Natural killer cell (primary cell): ENCODE measurements around the gene PDE11A. TPM values are rescaled to one million over a fixed set of nuclear protein-coding genes. Genes with fewer than 3 reads are reported as not detected.

Experiments used
- ATAC-seq, 3 donors: fragments of 150-1000 bp in 2 of 3; fragments of 200-7000 bp in 1 of 3; cut with Tn5 transposase; 1 replicate in 1 of 3; 2 replicates in 2 of 3; pipeline ENCODE4 v1.10.0; 2021; ENCODE audit warnings: mild to moderate bottlenecking in 2 of 3, moderate library complexity in 2 of 3
- DNase-seq, 2 donors: peaks; one replicate each; pipeline versions ENCODE4 v3.0.0 to v3.0.0-alpha.2; 2013 to 2021; ENCODE audit warnings: mixed read lengths in 1 of 2
- H3K27ac ChIP-seq: one replicate; pipeline ENCODE4 v1.5.1; 2013; ENCODE audit warnings: mild to moderate bottlenecking, low read length
- H3K27me3 ChIP-seq: one replicate; pipeline ENCODE4 v1.6.1; 2013; ENCODE audit warnings: low read length; ENCODE audit not compliant: control insufficient read depth, insufficient read depth
- H3K36me3 ChIP-seq: one replicate; pipeline ENCODE4 v1.6.1; 2013; ENCODE audit warnings: low read length; ENCODE audit not compliant: control insufficient read depth, insufficient read depth
- H3K4me1 ChIP-seq: one replicate; pipeline ENCODE4 v1.6.1; 2013; ENCODE audit warnings: low read length; ENCODE audit not compliant: control insufficient read depth, insufficient read depth
- H3K4me3 ChIP-seq: one replicate; pipeline ENCODE4 v1.5.1; 2013; ENCODE audit warnings: low read length
- H3K9me3 ChIP-seq: one replicate; pipeline ENCODE4 v1.6.1; 2013; ENCODE audit warnings: low read length; ENCODE audit not compliant: control insufficient read depth, insufficient read depth
- H3K27ac Mint-ChIP-seq, 2 donors: one replicate each; pipeline ENCODE4 v1.8.0; 2022; ENCODE audit warnings: mild to moderate bottlenecking in 2 of 2, mixed read lengths in 2 of 2, moderate library complexity in 1 of 2
- H3K27me3 Mint-ChIP-seq, 2 donors: one replicate each; pipeline ENCODE4 v1.8.0; 2022; ENCODE audit warnings: low read depth in 2 of 2, mixed read lengths in 2 of 2
- H3K36me3 Mint-ChIP-seq: one replicate; pipeline ENCODE4 v1.8.0; 2022; ENCODE audit warnings: mixed read lengths
- H3K4me1 Mint-ChIP-seq, 2 donors: one replicate each; pipeline ENCODE4 v1.8.0; 2022; ENCODE audit warnings: mixed read lengths in 2 of 2
- H3K4me3 Mint-ChIP-seq: one replicate; pipeline ENCODE4 v1.8.0; 2022; ENCODE audit warnings: mild to moderate bottlenecking, moderate library complexity, mixed read lengths
- H3K9me3 Mint-ChIP-seq, 2 donors: one replicate each; pipeline ENCODE4 v1.8.0; 2022; ENCODE audit warnings: mixed read lengths in 2 of 2
- WGBS: methylation state at CpG from one replicate; pipeline ENCODE4 v1.1.7; 2013; ENCODE audit warnings: missing lambda C conversion rate; ENCODE audit not compliant: insufficient coverage; 5-methylcytosine and 5-hydroxymethylcytosine counted together
- intact Hi-C: fragments of 100-400 bp; cut with micrococcal nuclease; formaldehyde crosslinking; loops from one replicate; pipeline ENCODE4 v1.14.2; 2022
- total RNA-seq, 4 donors: library from RNA; stranded (reverse); fragments of 120-200 nt in 1 of 4; gene quantifications; one replicate each; pipeline versions ENCODE4 v1.2.3 to v1.2.4, GENCODE V29; 2013 to 2022
- TF ChIP-seq, protein P1 (sequence below): fragments of 200-600 bp; IDR thresholded peaks from one replicate; pipeline ENCODE4 v1.8.0; 2022; ENCODE audit warnings: antibody characterized with exemption

The PDE11A gene
- total RNA-seq, 3 donors from 2014 or later (not counting 1 experiment from before 2014, with no cell fraction given) = not detected

DNA sequence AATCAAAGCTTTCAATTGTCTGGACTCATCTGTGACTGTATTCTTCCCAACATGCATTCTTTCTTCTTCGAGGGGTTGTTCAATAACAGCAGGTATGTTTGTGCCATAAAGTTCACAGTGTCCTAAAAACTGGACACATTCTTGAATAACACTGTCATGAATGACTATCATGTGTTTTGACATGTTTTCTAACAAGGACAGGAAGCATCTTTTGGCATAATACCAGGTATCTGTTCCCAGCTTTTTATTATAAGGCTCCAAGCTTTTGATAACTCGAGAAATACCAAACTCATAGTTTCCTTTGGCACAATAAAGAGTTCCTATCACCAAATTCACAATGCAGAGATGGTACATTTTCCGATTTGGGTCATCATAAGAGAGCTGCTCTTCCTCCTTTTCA, 455.8 kb downstream of the PDE11A start:
- TF ChIP-seq, protein P1, sequence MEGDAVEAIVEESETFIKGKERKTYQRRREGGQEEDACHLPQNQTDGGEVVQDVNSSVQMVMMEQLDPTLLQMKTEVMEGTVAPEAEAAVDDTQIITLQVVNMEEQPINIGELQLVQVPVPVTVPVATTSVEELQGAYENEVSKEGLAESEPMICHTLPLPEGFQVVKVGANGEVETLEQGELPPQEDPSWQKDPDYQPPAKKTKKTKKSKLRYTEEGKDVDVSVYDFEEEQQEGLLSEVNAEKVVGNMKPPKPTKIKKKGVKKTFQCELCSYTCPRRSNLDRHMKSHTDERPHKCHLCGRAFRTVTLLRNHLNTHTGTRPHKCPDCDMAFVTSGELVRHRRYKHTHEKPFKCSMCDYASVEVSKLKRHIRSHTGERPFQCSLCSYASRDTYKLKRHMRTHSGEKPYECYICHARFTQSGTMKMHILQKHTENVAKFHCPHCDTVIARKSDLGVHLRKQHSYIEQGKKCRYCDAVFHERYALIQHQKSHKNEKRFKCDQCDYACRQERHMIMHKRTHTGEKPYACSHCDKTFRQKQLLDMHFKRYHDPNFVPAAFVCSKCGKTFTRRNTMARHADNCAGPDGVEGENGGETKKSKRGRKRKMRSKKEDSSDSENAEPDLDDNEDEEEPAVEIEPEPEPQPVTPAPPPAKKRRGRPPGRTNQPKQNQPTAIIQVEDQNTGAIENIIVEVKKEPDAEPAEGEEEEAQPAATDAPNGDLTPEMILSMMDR = no peak
- Mint-ChIP-seq H3K27me3 (peaks cover 11 to 18% of the 10 kb centered on the region in 2 donors), H3K4me1 (peaks cover 12% of the 10 kb centered on the region in 2 donors), H3K27ac (peak overlapping the region; percentile 4 to 57), H3K36me3 (no peaks in the 10 kb centered on the region), H3K4me3 (no peak overlapping the region), H3K9me3 (no peaks in the 10 kb centered on the region)
- peaks cover 6% of the 10 kb centered on the region for H3K27me3 ChIP-seq
- H3K4me1 ChIP-seq = peaks cover 11% of the 10 kb centered on the region
- WGBS = 91% methylated on average over 2 of the region's 3 CpGs
- intact Hi-C loops = loop anchor here (10.0 kb wide), 1 partner anchor 352 kb away; the partner anchor contains the start of gene NFE2L2
- H3K36me3 ChIP-seq = no peaks in the 10 kb centered on the region
- ATAC-seq (no peak), DNase-seq (no peak)
- H3K27ac ChIP-seq = no peak overlapping the region
- H3K9me3 ChIP-seq = peaks cover 3% of the 10 kb centered on the region
- H3K4me3 ChIP-seq = no peak overlapping the region

DNA sequence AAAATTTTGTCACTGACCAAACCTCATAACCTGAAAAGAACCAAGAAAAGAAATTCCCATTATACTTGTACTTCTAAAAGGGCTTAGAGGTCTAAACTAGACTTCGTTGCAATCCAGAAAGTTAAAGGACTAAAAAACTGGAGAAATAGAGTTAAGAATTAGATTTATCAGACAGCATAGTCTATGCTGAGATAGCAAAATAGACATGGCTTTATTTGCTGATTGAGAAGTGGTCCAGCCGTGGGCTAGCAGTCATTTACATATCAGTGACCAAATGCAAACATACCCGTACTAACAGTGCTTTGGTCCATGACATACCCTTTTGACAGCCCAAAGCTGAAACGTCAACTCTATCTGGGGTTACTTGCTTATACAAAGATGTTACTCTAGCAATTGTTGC, 456.5 kb downstream of the PDE11A start:
- H3K27ac Mint-ChIP-seq = peak overlapping the region; percentile 4 to 57
- no peaks in the 10 kb centered on the region for H3K36me3 Mint-ChIP-seq

DNA sequence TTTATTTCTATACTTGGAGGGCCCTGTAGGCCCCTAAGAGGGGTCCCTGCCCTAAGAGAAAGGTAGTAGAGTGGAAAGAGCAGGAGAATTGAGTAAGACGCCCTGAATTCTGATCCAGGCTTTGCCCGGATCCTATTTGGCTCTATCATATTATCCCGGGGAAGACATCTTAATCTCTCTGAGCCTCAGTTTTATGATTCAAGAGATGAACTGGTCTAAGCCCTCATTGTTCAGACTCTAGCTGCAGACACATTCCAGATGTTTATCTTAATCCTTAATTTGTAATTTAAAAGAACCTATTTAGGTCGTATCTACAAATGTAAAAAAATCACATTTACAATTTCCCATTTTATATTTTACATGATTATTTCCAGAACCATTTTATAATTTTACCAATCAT, 459.9 kb downstream of the PDE11A start:
- Histone ChIP-seq H3K4me1 (no peaks in the 10 kb centered on the region), H3K9me3 (peaks cover under 1% of the 10 kb centered on the region), H3K27me3 (peaks cover 2% of the 10 kb centered on the region), H3K36me3 (no peaks in the 10 kb centered on the region), H3K27ac (no peak overlapping the region), H3K4me3 (no peak overlapping the region)
- Mint-ChIP-seq H3K4me1 (no peaks in the 10 kb centered on the region), H3K9me3 (no peaks in the 10 kb centered on the region), H3K36me3 (no peaks in the 10 kb centered on the region), H3K27me3 (peaks cover 20 to 25% of the 10 kb centered on the region in 2 donors), H3K4me3 (no peak overlapping the region), H3K27ac (no peak overlapping the region)
- DNase-seq = no peak
- TF ChIP-seq, protein P1 = no peak
- no peak for ATAC-seq
- intact Hi-C loops = loop anchor here (10.0 kb wide), 1 partner anchor 348 kb away; the partner anchor contains the start of gene NFE2L2
- 95% methylated on average over 3 of the region's 4 CpGs for WGBS

More for the DNA sequence above, 456.5 kb downstream of the PDE11A start:
- Mint-ChIP-seq H3K27me3 (peaks cover 8 to 18% of the 10 kb centered on the region in 2 donors), H3K4me1 (peaks cover 12% of the 10 kb centered on the region in 2 donors), H3K9me3 (no peaks in the 10 kb centered on the region), H3K4me3 (no peak overlapping the region)
- no peak overlapping the region for H3K4me3 ChIP-seq
- no peak overlapping the region for H3K27ac ChIP-seq
- DNase-seq = no peak
- WGBS = 89% methylated on average over 4 of the region's 4 CpGs
- peaks cover 11% of the 10 kb centered on the region for H3K4me1 ChIP-seq
- H3K36me3 ChIP-seq = no peaks in the 10 kb centered on the region
- H3K27me3 ChIP-seq = peaks cover 6% of the 10 kb centered on the region
- peaks cover 3% of the 10 kb centered on the region for H3K9me3 ChIP-seq
- intact Hi-C loops = loop anchor here (10.0 kb wide), 1 partner anchor 351 kb away; the partner anchor contains the start of gene NFE2L2
- TF ChIP-seq, protein P1 = no peak
- ATAC-seq = no peak
